GM12878 (cell line): ENCODE data around the gene GPER1. TPM values are rescaled to one million over a fixed set of nuclear protein-coding genes. Genes with fewer than 3 reads are reported as not detected.

Experiments used
- ATAC-seq: fragments of 200-7000 bp; cut with Tn5 transposase; 3 replicates; pipeline ENCODE4 v1.9.1; 2020; ENCODE audit warnings: mild to moderate bottlenecking, moderate library complexity
- BruUV-seq: library from RNA; stranded (reverse); fragments of 400-500 nt; replicated peaks from 2 replicates; lab custom pipeline; 2021; lab: Mats Ljungman, UMichigan
- CTCF ChIA-PET: fragments of 300-600 bp; sonication (Branson Sonifier 250); formaldehyde crosslinking; extraction: SDS; loops from one replicate; lab custom pipeline; 2021; ENCODE audit warnings: inconsistent platforms; lab: Yijun Ruan, JAX
- POLR2A ChIA-PET: fragments of 350-600 bp; formaldehyde crosslinking; extraction: SDS; loops from one replicate; lab custom pipeline; 2021; ENCODE audit warnings: inconsistent platforms; lab: Charles Lee
- RAD21 ChIA-PET: fragments of 300-600 bp; sonication (Branson Sonifier 250); formaldehyde crosslinking; loops from one replicate; lab custom pipeline; 2023; ENCODE audit warnings: antibody characterized with exemption; ENCODE audit not compliant: unreplicated experiment; lab: Charles Lee
- SMC1A ChIA-PET: fragments of 300-600 bp; sonication (Branson Sonifier 250); formaldehyde crosslinking; loops from one replicate; lab custom pipeline; 2023; ENCODE audit not compliant: unreplicated experiment, uncharacterized antibody; lab: Charles Lee
- DNase-seq: peaks from one replicate; pipeline ENCODE4 v3.0.0-alpha.2; 2011; ENCODE audit warnings: low read depth, low spot score
- FAIRE-seq: peaks from 3 replicates; lab custom pipeline; 2011; peaks lifted over from hg19 to GRCh38; lab: Jason Lieb, UNC
- H2AFZ ChIP-seq: 2 replicates; pipeline ENCODE4 v1.6.0; 2011; ENCODE audit warnings: low read depth, low read length, control low read depth; ENCODE audit not compliant: control insufficient read depth
- H3K27ac ChIP-seq: 2 replicates; pipeline ENCODE4 v1.5.1; 2011; ENCODE audit warnings: control low read depth; ENCODE audit not compliant: control insufficient read depth, insufficient read depth
- H3K27me3 ChIP-seq, 2 experiments: replicated peaks in 1 of 2; 2 replicates each; pipeline versions ENCODE4 v1.6.0 to v1.6.1; 2011; ENCODE audit warnings: low read length in 1 of 2; ENCODE audit not compliant: control insufficient read depth in 2 of 2, insufficient read depth in 2 of 2
- H3K36me3 ChIP-seq, 2 experiments: 2 replicates each; pipeline ENCODE4 v1.5.1; 2011; ENCODE audit warnings: low read length in 1 of 2; ENCODE audit not compliant: control insufficient read depth in 2 of 2, insufficient read depth in 2 of 2
- H3K4me1 ChIP-seq: 2 replicates; pipeline ENCODE4 v1.6.1; 2011; ENCODE audit warnings: mild to moderate bottlenecking, low read length, moderate library complexity, mixed read lengths; ENCODE audit not compliant: control insufficient read depth, insufficient read depth
- H3K4me2 ChIP-seq: 2 replicates; pipeline ENCODE4 v1.6.0; 2011; ENCODE audit warnings: control low read depth; ENCODE audit not compliant: control insufficient read depth, insufficient read depth
- H3K4me3 ChIP-seq: fragments of 200-600 bp; sonication (generic); 2 replicates; pipeline ENCODE4 v1.5.1; 2016
- H3K79me2 ChIP-seq: 2 replicates; pipeline ENCODE4 v1.6.0; 2011; ENCODE audit warnings: low read length; ENCODE audit not compliant: control insufficient read depth, insufficient read depth
- H3K9ac ChIP-seq: 2 replicates; pipeline ENCODE4 v1.8.0; 2011; ENCODE audit warnings: low read length, control low read depth, mixed read lengths; ENCODE audit not compliant: control insufficient read depth, insufficient read depth
- H3K9me3 ChIP-seq: replicated peaks from 3 replicates; pipeline ENCODE4 v1.5.1; 2011; ENCODE audit warnings: mild to moderate bottlenecking, low read length; ENCODE audit not compliant: control insufficient read depth, insufficient read depth
- H4K20me1 ChIP-seq: 2 replicates; pipeline ENCODE4 v1.6.0; 2011; ENCODE audit not compliant: control insufficient read depth, insufficient read depth
- BACH1 ChIP-seq: fragments of 450-650 bp; IDR thresholded peaks from 2 replicates; pipeline ENCODE4 v1.6.1; 2017; ENCODE audit warnings: mild to moderate bottlenecking, borderline replicate concordance
- EED ChIP-seq: sonication (generic); IDR thresholded peaks from 2 replicates; pipeline ENCODE4 v1.6.1; 2016; ENCODE audit warnings: antibody characterized with exemption, low read depth
- MYC ChIP-seq: IDR thresholded peaks from 2 replicates; pipeline ENCODE4 v1.6.1; 2011; ENCODE audit warnings: mild to moderate bottlenecking, low read length, moderate library complexity, inconsistent platforms; ENCODE audit not compliant: insufficient read depth, insufficient replicate concordance, insufficient read length, severe bottlenecking
- NFXL1 ChIP-seq: fragments of 450-650 bp; IDR thresholded peaks from 2 replicates; pipeline ENCODE4 v1.6.1; 2017; ENCODE audit warnings: antibody characterized with exemption, mild to moderate bottlenecking, borderline replicate concordance
- RELB ChIP-seq: fragments of 450-650 bp; IDR thresholded peaks from 2 replicates; pipeline ENCODE4 v1.6.1; 2017; ENCODE audit warnings: low read depth, mild to moderate bottlenecking, moderate library complexity
- WGBS: methylation state at CpG from one replicate; pipeline ENCODE4 v1.1.6; 2016; ENCODE audit warnings: low lambda C conversion rate; ENCODE audit not compliant: insufficient replicate concordance, insufficient coverage; ENCODE audit errors: missing lambda C conversion rate; 5-methylcytosine and 5-hydroxymethylcytosine counted together
- in situ Hi-C: fragments of 300-500 bp; cut with MboI; formaldehyde crosslinking; loops from 9 replicates; pipeline ENCODE4 v1.14.3; 2018; ENCODE audit warnings: mixed read lengths
- intact Hi-C: fragments of 100-400 bp; cut with micrococcal nuclease; formaldehyde crosslinking; loops from one replicate; pipeline ENCODE4 v1.14.2; 2022; ENCODE audit not compliant: unreplicated experiment
- polyA plus RNA-seq, 11 experiments: library from polyadenylated mRNA; depleted of rRNA in 4 of 11; unstranded in 6 of 11; stranded (reverse) in 5 of 11; fragments of >200 nt; fragmentation: Nextera tagmentation in 4 of 11; fragmentation: Illumina TruSeq in 1 of 11; extraction: Ambion mirVana in 4 of 11; extraction: Trizol in 1 of 11; gene quantifications; 1 replicate in 1 of 11; 2 replicates in 10 of 11; pipeline versions ENCODE4 v1.2.1 to v1.2.3, GENCODE V29; 2011 to 2016; ENCODE audit warnings: inconsistent platforms in 2 of 11, missing spikeins in 2 of 11, low read depth in 1 of 11
- total RNA-seq, 4 experiments: library from RNA; depleted of rRNA in 3 of 4; stranded (reverse); fragments of >200 nt in 3 of 4; fragmentation: Illumina TruSeq in 1 of 4; extraction: Trizol in 1 of 4; gene quantifications; 2 replicates each; pipeline versions ENCODE4 v1.2.1 to v1.2.3, GENCODE V29; 2013 to 2021

GPER1 gene
- total and polyA plus RNA-seq, 10 of the 15 experiments (the other 5 are each of a cell fraction or from before 2014, with no cell fraction given), result 0.03 to 6.5 (median 2.6) TPM

GRCh38 chr7:1076184-1077072, 11.5 kb upstream of the GPER1 start:
- ChIA-PET RAD21 (interaction anchor here (1.6 kb wide), 1 partner anchor 9 kb away, joined by 5 read pairs; no protein-coding TSS in a partner anchor), SMC1A (interaction anchor here (2.1 kb wide), 1 partner anchor 10 kb away, joined by 6 read pairs; no protein-coding TSS in a partner anchor), CTCF (interaction anchor here (1.0 to 2.4 kb wide), 2 partner anchors 83 to 93 kb away, joined by 3 to 9 read pairs; no protein-coding TSS in a partner anchor), POLR2A (interaction anchor here (0.7 kb wide), 1 partner anchor 28 kb away, joined by 3 read pairs; no protein-coding TSS in a partner anchor)
- Histone ChIP-seq H2AFZ (no peak overlapping the region), H3K4me3 (no peak overlapping the region), H3K27ac (no peak overlapping the region), H3K9me3 (no peaks in the 10 kb centered on the region), H4K20me1 (no peaks in the 10 kb centered on the region), H3K4me2 (no peak overlapping the region), H3K4me1 (no peaks in the 10 kb centered on the region), H3K27me3 (no peaks in the 10 kb centered on the region), H3K79me2 (no peaks in the 10 kb centered on the region), H3K36me3 (no peaks in the 10 kb centered on the region; a peak in 1 of 4 replicates), H3K9ac (no peak overlapping the region)
- FAIRE-seq (no peak), ATAC-seq (no peak; the same call in 2 of the 3 replicates), DNase-seq (no peak)
- no TSS peak for BruUV-seq
- WGBS, result 80% methylated on average over 27 of the region's 27 CpGs
- in situ Hi-C loops (no loop called here), intact Hi-C loops (no loop called here)
- TF ChIP-seq RELB (no peak), EED (no peak), MYC (no peak), NFXL1 (peak; percentile 96; the same call in 1 of the 2 replicates), BACH1 (no peak)
